ENCODE data around the gene SENP3.

The SENP3 gene

DNA sequence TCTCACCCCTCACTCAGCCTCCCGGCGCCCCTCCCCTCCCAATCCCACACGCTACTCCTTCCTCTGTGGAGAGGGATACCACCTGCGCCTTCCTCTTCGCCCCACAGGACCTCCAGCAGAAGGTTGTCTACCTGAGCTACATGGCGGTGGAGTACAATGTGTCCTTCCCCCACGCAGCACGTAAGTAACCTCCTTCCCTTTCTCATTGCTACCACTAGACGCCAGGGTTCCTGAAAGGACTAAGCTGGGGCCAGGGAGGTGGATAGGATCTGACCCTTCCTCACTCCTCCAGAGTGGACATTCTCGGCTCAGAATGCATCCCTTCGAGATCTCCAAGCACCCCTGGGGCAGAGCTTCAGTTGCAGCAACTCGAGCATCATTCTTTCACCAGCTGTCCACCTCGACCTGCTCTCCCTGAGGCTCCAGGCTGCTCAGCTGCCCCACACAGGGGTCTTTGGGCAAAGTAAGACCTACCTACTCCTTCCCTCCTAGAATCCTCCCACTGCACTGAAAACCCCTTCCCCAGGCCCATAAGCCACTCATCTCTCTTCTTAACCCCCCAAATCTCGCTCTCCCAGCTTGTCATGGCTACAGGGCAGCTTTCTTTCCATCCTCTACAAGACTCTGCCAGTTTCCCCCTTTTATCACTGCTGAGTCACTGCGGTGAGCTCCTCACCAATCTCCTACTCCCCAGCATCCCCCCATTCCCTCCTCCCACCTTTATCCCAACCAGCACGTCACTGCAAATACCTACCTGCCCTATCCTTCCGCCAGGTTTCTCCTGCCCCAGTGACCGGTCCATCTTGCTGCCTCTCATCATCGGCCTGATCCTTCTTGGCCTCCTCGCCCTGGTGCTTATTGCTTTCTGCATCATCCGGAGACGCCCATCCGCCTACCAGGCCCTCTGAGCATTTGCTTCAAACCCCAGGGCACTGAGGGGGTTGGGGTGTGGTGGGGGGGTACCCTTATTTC, 19.2 kb downstream of the SENP3 start:
- Histone ChIP-seq H3K14ac (ENCODE audit: low read length) (peak overlapping the region; percentile 31), H3K4me2 (ENCODE audit: insufficient read depth, low read length, poor library complexity, severe bottlenecking) (no peak overlapping the region), H3K9ac (ENCODE audit: low read depth, low read length, poor library complexity) (no peak overlapping the region), H3K79me1 (ENCODE audit: low read depth, low read length) (peaks cover 12% of the 10 kb centered on the region), H3K4ac (ENCODE audit: low read length) (no peak overlapping the region), H2AFZ (ENCODE audit: low read length) (no peak overlapping the region), H3K18ac (ENCODE audit: low read length) (no peak overlapping the region), H2BK5ac (ENCODE audit: low read length) (no peak overlapping the region), H3K36me3 (replicated peaks in 1 of 2; ENCODE audit: control insufficient read depth in 2 of 2, insufficient read depth in 2 of 2, low read length in 2 of 2) (peaks cover 41 to 73% of the 10 kb centered on the region in 2 donors), H2BK15ac (ENCODE audit: low read length) (no peak overlapping the region), H4K91ac (ENCODE audit: low read depth, low read length, poor library complexity) (no peak overlapping the region), H3K4me3 (ENCODE audit: low read length in 2 of 2) (no peak overlapping the region), H2BK12ac (ENCODE audit: low read length) (no peak overlapping the region), H3K4me1 (ENCODE audit: control insufficient read depth in 2 of 2, insufficient read depth in 1 of 2, low read depth in 1 of 2, low read length in 2 of 2) (peaks cover 13 to 15% of the 10 kb centered on the region in 2 donors), H2AK5ac (ENCODE audit: low read depth, low read length) (no peak overlapping the region), H2BK120ac (ENCODE audit: low read depth, low read length) (no peak overlapping the region), H3K27me3 (ENCODE audit: control insufficient read depth in 3 of 3, insufficient read depth in 3 of 3, low read depth in 1 of 3, low read length in 3 of 3) (no peaks in the 10 kb centered on the region), H3K23ac (ENCODE audit: low read depth, low read length, poor library complexity) (no peak overlapping the region), H3K9me3 (replicated peaks in 1 of 2; ENCODE audit: control insufficient read depth in 2 of 2, insufficient read depth in 1 of 2, low read depth in 1 of 2, low read length in 2 of 2) (no peaks in the 10 kb centered on the region), H3K27ac (replicated peaks; ENCODE audit: low read length) (no peak overlapping the region), H4K8ac (ENCODE audit: low read depth, low read length) (no peak overlapping the region)
- no CpG with 5 or more reads among the region's 23 CpGs for WGBS, 2 donors (ENCODE audit: extremely low coverage in 2 of 2, insufficient read length in 2 of 2, insufficient replicate concordance in 1 of 2)
- DNase-seq (ENCODE audit: low spot score): no peak

DNA sequence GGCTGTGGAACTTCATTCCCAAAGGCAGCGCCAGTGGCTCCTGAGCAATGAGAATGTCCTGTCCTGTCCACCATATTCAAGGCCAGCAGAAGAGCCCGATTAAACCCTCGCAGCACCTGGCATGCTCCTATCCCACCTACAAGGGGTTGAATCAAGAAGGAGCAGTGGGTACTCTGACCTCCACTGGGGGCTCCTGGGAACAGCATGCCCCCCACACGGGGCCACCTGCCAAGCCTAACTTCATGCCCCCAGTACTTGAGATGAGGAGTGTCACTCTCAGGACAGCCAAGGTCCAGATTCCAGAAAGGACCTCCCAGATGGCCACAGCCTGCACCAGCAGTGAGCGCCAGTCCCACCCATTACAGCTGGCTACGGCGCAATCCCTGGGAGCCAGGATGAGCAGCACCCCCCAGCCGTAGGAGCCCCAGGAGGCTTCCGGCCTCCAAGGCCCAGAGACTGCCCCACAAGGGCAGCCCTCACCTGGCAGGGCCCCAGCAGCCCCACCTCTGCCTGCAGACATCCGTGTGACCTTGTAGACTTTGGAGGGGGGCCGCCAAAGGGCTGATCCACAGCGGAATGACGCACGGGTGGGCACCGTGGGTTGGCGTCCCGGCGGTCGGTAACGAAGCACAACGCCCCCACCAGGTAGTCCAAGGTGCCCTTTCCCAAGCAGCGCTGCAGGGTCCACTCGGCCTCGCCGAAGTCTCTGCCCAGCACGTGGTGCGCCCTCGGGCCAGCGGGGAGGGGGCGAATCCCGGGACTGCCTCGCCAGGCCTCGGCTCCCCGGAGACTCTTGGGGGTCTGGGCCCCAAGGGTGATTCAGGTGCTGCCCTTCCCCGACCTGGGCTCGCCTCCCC, 20.9 kb downstream of the SENP3 start:
- Histone ChIP-seq H3K18ac (ENCODE audit: low read length) (peak overlapping the region; percentile 100), H3K27me3 (ENCODE audit: control insufficient read depth in 3 of 3, insufficient read depth in 3 of 3, low read depth in 1 of 3, low read length in 3 of 3) (no peaks in the 10 kb centered on the region), H2BK5ac (ENCODE audit: low read length) (peak overlapping the region; percentile 100), H2BK12ac (ENCODE audit: low read length) (peak overlapping the region; percentile 98), H3K4ac (ENCODE audit: low read length) (peak overlapping the region; percentile 94), H2AK5ac (ENCODE audit: low read depth, low read length) (peak overlapping the region; percentile 100), H3K4me2 (ENCODE audit: insufficient read depth, low read length, poor library complexity, severe bottlenecking) (peak overlapping the region; percentile 43), H3K14ac (ENCODE audit: low read length) (peak overlapping the region; percentile 59), H3K9ac (ENCODE audit: low read depth, low read length, poor library complexity) (peak overlapping the region; percentile 64), H2BK15ac (ENCODE audit: low read length) (peak overlapping the region; percentile 100), H3K9me3 (replicated peaks in 1 of 2; ENCODE audit: control insufficient read depth in 2 of 2, insufficient read depth in 1 of 2, low read depth in 1 of 2, low read length in 2 of 2) (no peaks in the 10 kb centered on the region), H2BK120ac (ENCODE audit: low read depth, low read length) (peak overlapping the region; percentile 99), H3K23ac (ENCODE audit: low read depth, low read length, poor library complexity) (peak overlapping the region; percentile 83), H3K36me3 (replicated peaks in 1 of 2; ENCODE audit: control insufficient read depth in 2 of 2, insufficient read depth in 2 of 2, low read length in 2 of 2) (peaks cover 37 to 70% of the 10 kb centered on the region in 2 donors), H3K4me3 (ENCODE audit: low read length in 2 of 2) (peak overlapping the region in 1 of 2 donors; percentile 58), H4K91ac (ENCODE audit: low read depth, low read length, poor library complexity) (peak overlapping the region; percentile 100), H2AFZ (ENCODE audit: low read length) (peak overlapping the region; percentile 86), H3K4me1 (ENCODE audit: control insufficient read depth in 2 of 2, insufficient read depth in 1 of 2, low read depth in 1 of 2, low read length in 2 of 2) (peaks cover 13 to 15% of the 10 kb centered on the region in 2 donors), H4K8ac (ENCODE audit: low read depth, low read length) (peak overlapping the region; percentile 99), H3K79me1 (ENCODE audit: low read depth, low read length) (peaks cover 13% of the 10 kb centered on the region), H3K27ac (replicated peaks; ENCODE audit: low read length) (peak overlapping the region; percentile 98)
- WGBS, 2 donors (ENCODE audit: extremely low coverage in 2 of 2, insufficient read length in 2 of 2, insufficient replicate concordance in 1 of 2): no CpG with 5 or more reads among the region's 36 CpGs
- DNase-seq (ENCODE audit: low spot score): no peak

DNA sequence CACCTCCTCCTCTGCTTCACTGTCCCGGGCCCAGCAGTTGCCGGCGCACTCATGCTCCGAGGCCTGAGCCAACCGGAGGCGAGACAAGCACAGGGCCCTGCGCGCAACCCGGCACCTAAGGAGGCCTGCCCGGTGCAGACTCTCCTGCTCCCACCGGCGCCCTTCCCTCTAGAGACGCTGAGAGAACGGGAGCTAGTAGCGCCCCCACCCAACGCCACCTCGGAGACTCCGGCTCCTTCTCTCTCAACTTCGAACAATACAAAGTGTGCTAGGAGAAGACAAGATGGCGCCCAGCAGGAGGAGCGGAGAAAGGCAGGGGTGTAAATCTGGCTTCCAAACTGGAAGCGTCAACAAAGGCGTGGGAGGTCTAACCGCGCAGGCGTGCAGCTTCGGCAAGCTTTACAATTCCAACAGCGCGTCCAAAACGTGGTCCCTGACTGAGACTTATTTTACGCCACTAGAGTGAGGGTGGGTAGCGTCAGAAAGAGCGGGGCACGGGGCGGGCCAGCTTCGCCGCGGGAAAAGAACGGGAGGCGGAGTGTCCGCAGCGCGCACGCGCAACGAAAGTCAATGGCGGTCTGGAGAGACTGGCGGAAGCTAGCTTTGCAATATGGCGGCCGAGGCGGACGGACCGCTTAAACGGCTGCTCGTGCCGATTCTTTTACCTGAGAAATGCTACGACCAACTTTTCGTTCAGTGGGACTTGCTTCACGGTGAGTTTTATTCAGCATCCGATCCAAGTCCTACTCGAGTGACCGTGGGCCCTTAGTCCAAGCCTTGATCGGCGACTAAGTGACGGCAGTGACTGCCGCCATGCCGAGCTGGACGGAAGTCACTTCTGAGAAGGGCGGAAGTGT, 21.8 kb downstream of the SENP3 start, which contains the start of gene MPDU1:
TSS of gene MPDU1 (plus strand) at position 600 of the 857 bp plus-strand sequence. CDS start at position 611, 11 bp downstream.
- no peaks in the 10 kb centered on the region for H3K27me3 ChIP-seq (ENCODE audit: control insufficient read depth in 3 of 3, insufficient read depth in 3 of 3, low read depth in 1 of 3, low read length in 3 of 3)
- H3K79me1 ChIP-seq (ENCODE audit: low read depth, low read length): peaks cover 13% of the 10 kb centered on the region
- peak; percentile 96 for DNase-seq (ENCODE audit: low spot score)
- peak within 1 kb of the TSS; percentile 69 for H3K4me2 ChIP-seq (ENCODE audit: insufficient read depth, low read length, poor library complexity, severe bottlenecking)
- H2BK5ac ChIP-seq (ENCODE audit: low read length): peak within 1 kb of the TSS; percentile 100
- peak within 1 kb of the TSS; percentile 86 for H2AFZ ChIP-seq (ENCODE audit: low read length)
- peak within 1 kb of the TSS; percentile 98 for H2BK12ac ChIP-seq (ENCODE audit: low read length)
- peak within 1 kb of the TSS; percentile 100 for H2BK15ac ChIP-seq (ENCODE audit: low read length)
- peak within 1 kb of the TSS; percentile 90 for H3K9ac ChIP-seq (ENCODE audit: low read depth, low read length, poor library complexity)
- H3K4ac ChIP-seq (ENCODE audit: low read length): peak within 1 kb of the TSS; percentile 94
- peak within 1 kb of the TSS; percentile 100 for H4K91ac ChIP-seq (ENCODE audit: low read depth, low read length, poor library complexity)
- H3K14ac ChIP-seq (ENCODE audit: low read length): peak within 1 kb of the TSS; percentile 59
- peak within 1 kb of the TSS; percentile 99 for H4K8ac ChIP-seq (ENCODE audit: low read depth, low read length)
- peak within 1 kb of the TSS; percentile 58 to 86 for H3K4me3 ChIP-seq (ENCODE audit: low read length in 2 of 2)
- peak within 1 kb of the TSS; percentile 100 for H2AK5ac ChIP-seq (ENCODE audit: low read depth, low read length)
- peak within 1 kb of the TSS; percentile 100 for H3K18ac ChIP-seq (ENCODE audit: low read length)
- peak within 1 kb of the TSS; percentile 99 for H2BK120ac ChIP-seq (ENCODE audit: low read depth, low read length)
- peak within 1 kb of the TSS; percentile 98 for H3K27ac ChIP-seq (replicated peaks; ENCODE audit: low read length)
- H3K4me1 ChIP-seq (ENCODE audit: control insufficient read depth in 2 of 2, insufficient read depth in 1 of 2, low read depth in 1 of 2, low read length in 2 of 2): peaks cover 13 to 17% of the 10 kb centered on the region in 2 donors
- no peaks in the 10 kb centered on the region for H3K9me3 ChIP-seq (replicated peaks in 1 of 2; ENCODE audit: control insufficient read depth in 2 of 2, insufficient read depth in 1 of 2, low read depth in 1 of 2, low read length in 2 of 2)
- H3K23ac ChIP-seq (ENCODE audit: low read depth, low read length, poor library complexity): peak within 1 kb of the TSS; percentile 92
- peaks cover 34 to 70% of the 10 kb centered on the region in 2 donors for H3K36me3 ChIP-seq (replicated peaks in 1 of 2; ENCODE audit: control insufficient read depth in 2 of 2, insufficient read depth in 2 of 2, low read length in 2 of 2)
- WGBS, 2 donors (ENCODE audit: extremely low coverage in 2 of 2, insufficient read length in 2 of 2, insufficient replicate concordance in 1 of 2): no CpG with 5 or more reads among the region's 69 CpGs

Data from neuronal stem cell (in vitro differentiated cells).